Mammary epithelial cell (primary cell): Measurements from ENCODE around the gene BIN1.

Experiments
- CTCF ChIP-seq, 2 donors: IDR thresholded peaks in 1 of 2; conservative IDR thresholded peaks in 1 of 2; 2 replicates each; pipeline ENCODE4 v1.5.1; 2011 to 2012; ENCODE audit warnings: inconsistent platforms in 2 of 2, low read length in 2 of 2, mild to moderate bottlenecking in 2 of 2, control low read depth in 1 of 2, low read depth in 1 of 2; ENCODE audit not compliant: insufficient read depth in 1 of 2; ENCODE audit errors: extremely low read depth in 1 of 2
- EZH2 ChIP-seq: IDR thresholded peaks from 2 replicates; pipeline ENCODE4 v1.6.1; 2012; ENCODE audit warnings: low read length, inconsistent platforms, borderline replicate concordance

DNA sequence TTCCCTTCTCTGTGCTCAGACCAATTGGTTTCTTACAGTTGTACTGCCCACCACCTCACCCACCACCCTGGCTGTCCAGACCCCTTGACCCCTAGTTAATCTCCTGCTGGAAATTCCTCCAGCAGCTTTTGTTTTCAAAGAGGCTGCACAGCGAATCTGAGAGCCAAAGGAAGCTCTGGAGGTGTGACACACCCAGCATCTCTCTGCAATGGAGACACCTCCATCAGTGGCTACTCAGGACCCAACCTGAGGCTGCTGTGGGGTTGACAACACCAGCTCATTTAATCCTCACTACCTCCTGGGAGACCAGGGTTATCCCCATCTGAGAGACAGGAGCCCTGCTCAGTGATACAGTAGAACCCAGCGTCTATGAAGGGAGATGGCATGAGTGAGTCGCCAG is 86.4 kb downstream of the BIN1 start:
- TF ChIP-seq EZH2: no peak
- no peak for TF ChIP-seq CTCF (conservative IDR thresholded peaks at IDR 0.05 in 1 of 2, IDR thresholded peaks at IDR 0.05 in 1 of 2; ENCODE audit: extremely low read depth in 1 of 2, insufficient read depth in 1 of 2, low read depth in 1 of 2, low read length in 2 of 2)
